GM23248 (cell line): ENCODE measurements around the gene ABR. TPM values are rescaled to one million over a fixed set of nuclear protein-coding genes. Genes with fewer than 3 reads are reported as not detected.
A peak's percentile ranks its signal among the peaks of the same experiment; 100 is the strongest.

ENCODE experiments used
- DNase-seq: peaks from one replicate; pipeline ENCODE4 v3.0.0-alpha.2; 2015
- H2AFZ ChIP-seq: fragments of 200-600 bp; sonication (generic); 2 replicates; pipeline ENCODE4 v1.6.1; 2016; ENCODE audit warnings: antibody characterized with exemption
- H3F3A ChIP-seq: fragments of 200-600 bp; sonication (generic); 2 replicates; pipeline ENCODE4 v1.6.1; 2016; ENCODE audit warnings: mild to moderate bottlenecking, antibody characterized with exemption, mixed run types; ENCODE audit not compliant: insufficient read depth
- H3K27ac ChIP-seq: fragments of 200-600 bp; sonication (generic); 2 replicates; pipeline ENCODE4 v1.5.1; 2016; ENCODE audit warnings: mild to moderate bottlenecking
- H3K27me3 ChIP-seq: fragments of 200-600 bp; sonication (generic); replicated peaks from 2 replicates; pipeline ENCODE4 v1.6.1; 2016; ENCODE audit warnings: mild to moderate bottlenecking; ENCODE audit not compliant: insufficient read depth
- H3K36me3 ChIP-seq: fragments of 200-600 bp; sonication (generic); 2 replicates; pipeline ENCODE4 v1.6.1; 2016; ENCODE audit warnings: low read depth, mild to moderate bottlenecking
- H3K4me1 ChIP-seq: fragments of 200-600 bp; sonication (generic); 2 replicates; pipeline ENCODE4 v1.6.1; 2016; ENCODE audit warnings: mild to moderate bottlenecking; ENCODE audit not compliant: insufficient read depth
- H3K4me2 ChIP-seq: fragments of 200-600 bp; sonication (generic); one replicate; pipeline ENCODE4 v1.6.1; 2016; ENCODE audit warnings: mild to moderate bottlenecking; ENCODE audit not compliant: unreplicated experiment
- H3K4me3 ChIP-seq: fragments of 200-600 bp; sonication (generic); 2 replicates; pipeline ENCODE4 v1.5.1; 2016; ENCODE audit warnings: mild to moderate bottlenecking
- H3K79me2 ChIP-seq: fragments of 200-600 bp; sonication (generic); 2 replicates; pipeline ENCODE4 v1.6.1; 2016; ENCODE audit warnings: mild to moderate bottlenecking; ENCODE audit not compliant: insufficient read depth
- H3K9ac ChIP-seq: fragments of 200-600 bp; sonication (generic); 2 replicates; pipeline ENCODE4 v1.6.1; 2016; ENCODE audit warnings: mild to moderate bottlenecking
- H3K9me2 ChIP-seq: fragments of 200-600 bp; sonication (generic); 2 replicates; pipeline ENCODE4 v1.6.1; 2016; ENCODE audit warnings: mixed run types, mild to moderate bottlenecking, moderate library complexity; ENCODE audit not compliant: insufficient read depth
- H3K9me3 ChIP-seq: fragments of 200-600 bp; sonication (generic); one replicate; pipeline ENCODE4 v1.6.1; 2017; ENCODE audit warnings: low read depth
- H4K20me1 ChIP-seq: fragments of 200-600 bp; sonication (generic); 2 replicates; pipeline ENCODE4 v1.6.0; 2016; ENCODE audit not compliant: insufficient read depth
- EZH2 ChIP-seq: fragments of 200-600 bp; sonication (generic); IDR thresholded peaks from 2 replicates; pipeline ENCODE4 v1.6.1; 2018; ENCODE audit warnings: antibody characterized with exemption, mild to moderate bottlenecking; ENCODE audit not compliant: insufficient read depth, poor library complexity, severe bottlenecking
- EZH2phosphoT487 ChIP-seq: fragments of 200-600 bp; sonication (generic); IDR thresholded peaks from 2 replicates; pipeline ENCODE4 v1.6.1; 2018; ENCODE audit warnings: antibody characterized with exemption, moderate library complexity, mild to moderate bottlenecking, low read depth; ENCODE audit not compliant: insufficient read depth
- WGBS, 2 experiments: methylation state at CpG; one replicate each; pipeline ENCODE4 v1.1.6; 2015 to 2017; ENCODE audit warnings: low lambda C conversion rate in 2 of 2, low coverage in 1 of 2; ENCODE audit errors: missing lambda C conversion rate in 2 of 2; 5-methylcytosine and 5-hydroxymethylcytosine counted together
- in situ Hi-C: fragments of 300-500 bp; cut with MboI; formaldehyde crosslinking; loops from 2 replicates; pipeline ENCODE4 v1.15.0; 2020
- polyA plus RNA-seq: library from polyadenylated mRNA; unstranded; fragments of >200 nt; fragmentation: Nextera tagmentation; extraction: Ambion mirVana; gene quantifications from 2 replicates; pipeline ENCODE4 v1.2.1, GENCODE V29; 2016
- total RNA-seq: library from RNA; depleted of rRNA; stranded (reverse); fragments of >200 nt; shearing (Covaris generic); gene quantifications from 2 replicates; pipeline ENCODE4 v1.2.3, GENCODE V29; 2014

The ABR gene
- total and polyA plus RNA-seq, 2 experiments from 2014 or later, result 24.4 to 38.2 TPM

- H3K9me2 ChIP-seq, result no peaks in the 10 kb centered on the region
- no peaks in the 10 kb centered on the region for H3K4me1 ChIP-seq
- H3K9me3 ChIP-seq, result no peaks in the 10 kb centered on the region
- H3F3A ChIP-seq, result no peaks in the 10 kb centered on the region
- TF ChIP-seq EZH2 (no peak), EZH2phosphoT487 (no peak)
- H2AFZ ChIP-seq, result no peak overlapping the region
- H3K4me3 ChIP-seq, result no peak overlapping the region
- H3K4me2 ChIP-seq, result no peak overlapping the region
- in situ Hi-C loops, result no loop called here
- no peaks in the 10 kb centered on the region for H3K79me2 ChIP-seq
- no peak overlapping the region for H3K9ac ChIP-seq
- no peaks in the 10 kb centered on the region for H3K36me3 ChIP-seq
- peak; percentile 37 for DNase-seq
- H3K27me3 ChIP-seq, result no peaks in the 10 kb centered on the region
- 28 to 39% methylated on average over 14 to 17 of the region's 17 CpGs for WGBS, 2 experiments
- no peak overlapping the region for H3K27ac ChIP-seq
- 0 out of 2 replicates have a peak, but pooled peaks cover 4% of the 10 kb centered on the region for H4K20me1 ChIP-seq
These were observed 144.1 kb downstream of the ABR start for GRCh38 chr17:1035546-1036170.

GRCh38 chr17:1034652-1035210 lies 145.1 kb downstream of the ABR start:
- H3K36me3 ChIP-seq, result no peaks in the 10 kb centered on the region
- H3K4me2 ChIP-seq, result no peak overlapping the region
- no peak overlapping the region for H3K9ac ChIP-seq
- TF ChIP-seq EZH2phosphoT487 (no peak), EZH2 (no peak)
- no peak overlapping the region for H2AFZ ChIP-seq
- 0 out of 2 replicates have a peak, but pooled peaks cover 4% of the 10 kb centered on the region for H4K20me1 ChIP-seq
- in situ Hi-C loops, result no loop called here
- no peaks in the 10 kb centered on the region for H3K4me1 ChIP-seq
- H3K79me2 ChIP-seq, result no peaks in the 10 kb centered on the region
- 85 to 88% methylated on average over 20 of the region's 20 CpGs for WGBS, 2 experiments
- no peaks in the 10 kb centered on the region for H3F3A ChIP-seq
- no peak for DNase-seq
- no peak overlapping the region for H3K27ac ChIP-seq
- H3K9me3 ChIP-seq, result no peaks in the 10 kb centered on the region
- no peak overlapping the region for H3K4me3 ChIP-seq
- H3K27me3 ChIP-seq, result no peaks in the 10 kb centered on the region
- no peaks in the 10 kb centered on the region for H3K9me2 ChIP-seq

GRCh38 chr17:1033503-1033902 lies 146.3 kb downstream of the ABR start:
- no peaks in the 10 kb centered on the region for H3K9me2 ChIP-seq
- no peak overlapping the region for H3K4me3 ChIP-seq
- TF ChIP-seq EZH2 (no peak), EZH2phosphoT487 (no peak)
- no peaks in the 10 kb centered on the region for H3K36me3 ChIP-seq
- no peak overlapping the region for H3K9ac ChIP-seq
- in situ Hi-C loops, result no loop called here
- H2AFZ ChIP-seq, result no peak overlapping the region
- no peaks in the 10 kb centered on the region for H3K79me2 ChIP-seq
- H3K27ac ChIP-seq, result no peak overlapping the region
- no peak for DNase-seq
- no peaks in the 10 kb centered on the region for H3K27me3 ChIP-seq
- no peaks in the 10 kb centered on the region for H3F3A ChIP-seq
- WGBS, 2 experiments, result 93 to 97% methylated on average over 11 of the region's 11 CpGs
- peaks cover 5% of the 10 kb centered on the region; the same call in 1 of the 2 replicates for H3K4me1 ChIP-seq
- no peaks in the 10 kb centered on the region for H3K9me3 ChIP-seq
- H3K4me2 ChIP-seq, result no peak overlapping the region
- 0 out of 2 replicates have a peak, but pooled peaks cover 4% of the 10 kb centered on the region for H4K20me1 ChIP-seq

DNA sequence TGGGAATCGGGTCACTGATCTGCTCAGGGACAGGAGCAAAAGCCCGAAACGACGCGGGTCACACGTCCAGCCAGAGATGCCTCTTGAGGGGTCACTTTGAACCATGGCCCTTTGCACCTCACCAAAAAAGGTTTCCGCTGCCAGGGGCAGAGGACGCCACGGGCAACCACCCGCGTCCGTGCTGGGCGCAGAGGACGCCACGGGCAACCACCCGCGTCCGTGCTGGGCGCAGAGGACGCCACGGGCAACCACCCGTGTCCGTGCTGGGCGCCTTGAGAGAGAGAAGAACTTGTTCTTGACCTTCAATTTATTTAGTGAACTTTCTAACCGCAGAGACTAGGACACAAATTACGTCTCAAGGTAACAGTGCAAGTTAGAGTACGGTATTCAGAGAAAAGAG lies 147.4 kb downstream of the ABR start:
- in situ Hi-C loops, result no loop called here
- Histone ChIP-seq H4K20me1 (0 out of 2 replicates have a peak, but pooled peaks cover 4% of the 10 kb centered on the region), H3K4me3 (no peak overlapping the region), H3K36me3 (no peaks in the 10 kb centered on the region), H3F3A (no peaks in the 10 kb centered on the region), H2AFZ (no peak overlapping the region), H3K79me2 (no peaks in the 10 kb centered on the region), H3K27ac (no peak overlapping the region), H3K9ac (no peak overlapping the region), H3K4me2 (no peak overlapping the region), H3K9me3 (no peaks in the 10 kb centered on the region), H3K4me1 (peaks cover 5% of the 10 kb centered on the region; the same call in 1 of the 2 replicates), H3K9me2 (no peaks in the 10 kb centered on the region), H3K27me3 (no peaks in the 10 kb centered on the region)
- TF ChIP-seq EZH2 (no peak), EZH2phosphoT487 (no peak)
- DNase-seq, result no peak
- 81 to 84% methylated on average over 24 of the region's 27 CpGs for WGBS, 2 experiments
